SK-N-SH (cell line): ENCODE data around the gene SPIRE1. TPM values are rescaled to one million over a fixed set of nuclear protein-coding genes. Genes with fewer than 3 reads are reported as not detected.

Experiments used
- CTCF ChIA-PET: fragments of 300-600, 350-600 bp; formaldehyde crosslinking; extraction: SDS; loops from one replicate; lab custom pipeline; 2021; lab: Yijun Ruan, JAX
- POLR2A ChIA-PET: fragments of 350-600 bp; sonication (Branson Sonifier 250); formaldehyde crosslinking; extraction: SDS; loops from one replicate; lab custom pipeline; 2020; ENCODE audit warnings: antibody characterized with exemption, inconsistent platforms; lab: Yijun Ruan, JAX
- DNase-seq: peaks from one replicate; pipeline ENCODE4 v3.0.0; 2012
- H2AFZ ChIP-seq: fragments of 200-600 bp; sonication (generic); 2 replicates; pipeline ENCODE4 v1.8.1; 2016; ENCODE audit warnings: antibody characterized with exemption, mild to moderate bottlenecking, low read depth
- H3F3A ChIP-seq: fragments of 200-600 bp; sonication (generic); replicated peaks from 2 replicates; pipeline ENCODE3; 2016; ENCODE audit warnings: antibody characterized with exemption, mild to moderate bottlenecking; ENCODE audit not compliant: insufficient read depth
- H3K27ac ChIP-seq, 2 experiments: fragments of 200-500 bp in 1 of 2; fragments of 200-600 bp in 1 of 2; sonication (Bioruptor generic) in 1 of 2; sonication (generic), shearing (Covaris generic) in 1 of 2; 2 replicates each; pipeline versions ENCODE4 v1.5.1 to v1.6.1; 2014 to 2016; ENCODE audit warnings: low read depth in 2 of 2, inconsistent platforms in 1 of 2, low read length in 1 of 2, mild to moderate bottlenecking in 1 of 2, mixed read lengths in 1 of 2
- H3K27me3 ChIP-seq: fragments of 200-600 bp; sonication (generic), shearing (Covaris generic); 2 replicates; pipeline ENCODE4 v1.6.1; 2016; ENCODE audit warnings: mixed run types; ENCODE audit not compliant: insufficient read depth
- H3K36me3 ChIP-seq, 2 experiments: fragments of 200-500 bp in 1 of 2; fragments of 200-600 bp in 1 of 2; sonication (Bioruptor generic) in 1 of 2; sonication (generic) in 1 of 2; replicated peaks in 1 of 2; 2 replicates each; pipeline versions ENCODE3 to v1.5.1; 2014 to 2016; ENCODE audit warnings: low read length in 1 of 2, mild to moderate bottlenecking in 1 of 2; ENCODE audit not compliant: insufficient read depth in 2 of 2, control insufficient read depth in 1 of 2
- H3K4me1 ChIP-seq, 2 experiments: fragments of 200-500 bp in 1 of 2; fragments of 200-600 bp in 1 of 2; sonication (Bioruptor generic) in 1 of 2; sonication (generic), shearing (Covaris generic) in 1 of 2; 2 replicates each; pipeline versions ENCODE4 v1.5.1 to v1.6.1; 2014 to 2016; ENCODE audit warnings: low read depth in 1 of 2, low read length in 1 of 2, mixed run types in 1 of 2; ENCODE audit not compliant: insufficient read depth in 2 of 2, control insufficient read depth in 1 of 2
- H3K4me2 ChIP-seq: fragments of 200-600 bp; sonication (generic), shearing (Covaris generic); 2 replicates; pipeline ENCODE4 v1.6.1; 2017; ENCODE audit warnings: mixed run types
- H3K4me3 ChIP-seq, 2 experiments: fragments of 200-500 bp in 1 of 2; fragments of 200-600 bp in 1 of 2; sonication (Bioruptor generic) in 1 of 2; sonication (generic), shearing (Covaris generic) in 1 of 2; 2 replicates each; pipeline versions ENCODE4 v1.5.1 to v1.8.1; 2014 to 2016; ENCODE audit warnings: low read depth in 2 of 2, inconsistent platforms in 1 of 2, low read length in 1 of 2, mild to moderate bottlenecking in 1 of 2, mixed read lengths in 1 of 2, moderate library complexity in 1 of 2
- H3K79me2 ChIP-seq: fragments of 200-600 bp; sonication (generic); 2 replicates; pipeline ENCODE4 v1.8.1; 2017; ENCODE audit warnings: mild to moderate bottlenecking; ENCODE audit not compliant: insufficient read depth
- H3K9ac ChIP-seq: fragments of 200-600 bp; sonication (generic); 2 replicates; pipeline ENCODE4 v1.6.1; 2017; ENCODE audit warnings: mixed run types
- H3K9me2 ChIP-seq: fragments of 200-600 bp; sonication (generic); 2 replicates; pipeline ENCODE4 v1.6.1; 2017; ENCODE audit warnings: mixed run types
- H3K9me3 ChIP-seq: fragments of 200-600 bp; sonication (generic); 2 replicates; pipeline ENCODE4 v1.6.1; 2017; ENCODE audit warnings: mixed run types, mild to moderate bottlenecking, moderate library complexity
- H4K20me1 ChIP-seq: fragments of 200-600 bp; sonication (generic); 2 replicates; pipeline ENCODE4 v1.6.1; 2017; ENCODE audit warnings: mild to moderate bottlenecking, mixed run types; ENCODE audit not compliant: insufficient read depth
- FOSL2 ChIP-seq: IDR thresholded peaks from 2 replicates; pipeline ENCODE4 v1.4.0; 2012; ENCODE audit warnings: low read depth, mild to moderate bottlenecking, moderate library complexity, borderline replicate concordance
- IRF3 ChIP-seq: fragments of 150-350 bp; IDR thresholded peaks from 2 replicates; pipeline ENCODE4 v1.6.1; 2016; ENCODE audit warnings: mild to moderate bottlenecking, low read depth, low read length
- JUND ChIP-seq: IDR thresholded peaks from 2 replicates; pipeline ENCODE4 v1.4.0; 2012
- REST ChIP-seq: IDR thresholded peaks from 2 replicates; pipeline ENCODE4 v1.6.1; 2012; ENCODE audit warnings: mild to moderate bottlenecking, low read depth, low read length, moderate library complexity
- RXRA ChIP-seq: IDR thresholded peaks from 2 replicates; pipeline ENCODE4 v1.4.0; 2012; ENCODE audit warnings: low read depth, mild to moderate bottlenecking, borderline replicate concordance
- SMC3 ChIP-seq: IDR thresholded peaks from 2 replicates; pipeline ENCODE4 v1.6.1; 2012; ENCODE audit warnings: low read depth, low read length, improper control_type of control experiment
- TEAD4 ChIP-seq: IDR thresholded peaks from 2 replicates; pipeline ENCODE4 v1.4.0; 2012; ENCODE audit warnings: mild to moderate bottlenecking, borderline replicate concordance; ENCODE audit not compliant: insufficient read depth
- WGBS: methylation state at CpG from one replicate; pipeline ENCODE4 v1.1.6; 2017; ENCODE audit warnings: low lambda C conversion rate; 5-methylcytosine and 5-hydroxymethylcytosine counted together
- polyA plus RNA-seq, 3 experiments: library from polyadenylated mRNA; depleted of rRNA; stranded (reverse); fragments of >200 nt; gene quantifications; 2 replicates each; pipeline ENCODE4 v1.2.3, GENCODE V29; 2012
- TF ChIP-seq, protein P1 (sequence below): fragments of 200-600 bp; sonication (generic); IDR thresholded peaks from 2 replicates; pipeline ENCODE4 v1.6.1; 2017; ENCODE audit warnings: antibody characterized with exemption, mild to moderate bottlenecking, moderate library complexity
- TF ChIP-seq, protein P2 (sequence below): IDR thresholded peaks from 2 replicates; pipeline ENCODE4; 2012

The SPIRE1 gene
- polyA plus RNA-seq, 1 of the 3 experiments (the other 2 are of a cell fraction), result 6.7 TPM

DNA sequence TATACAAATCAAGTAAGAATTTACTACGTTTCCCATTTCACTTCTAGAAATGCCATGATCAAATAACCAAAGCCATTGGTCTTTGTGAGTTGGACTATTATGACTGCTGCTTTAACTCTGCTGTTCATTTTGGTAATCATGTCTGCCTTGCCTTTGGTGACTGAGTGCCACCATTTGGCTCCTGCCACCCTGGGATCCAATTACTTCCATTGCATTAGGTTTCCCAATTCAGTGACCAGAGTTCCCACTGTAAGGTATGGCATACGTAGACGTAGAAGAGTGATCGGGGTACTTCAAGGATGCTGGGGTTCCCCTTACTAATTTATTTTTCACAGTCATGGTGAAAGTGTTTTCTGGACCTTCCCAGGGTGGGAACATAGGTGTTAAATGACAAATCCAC lies 90.1 kb downstream of the SPIRE1 start (continued):
- TF ChIP-seq IRF3, result no peak
- TF ChIP-seq RXRA, result no peak
- TF ChIP-seq, protein P1, sequence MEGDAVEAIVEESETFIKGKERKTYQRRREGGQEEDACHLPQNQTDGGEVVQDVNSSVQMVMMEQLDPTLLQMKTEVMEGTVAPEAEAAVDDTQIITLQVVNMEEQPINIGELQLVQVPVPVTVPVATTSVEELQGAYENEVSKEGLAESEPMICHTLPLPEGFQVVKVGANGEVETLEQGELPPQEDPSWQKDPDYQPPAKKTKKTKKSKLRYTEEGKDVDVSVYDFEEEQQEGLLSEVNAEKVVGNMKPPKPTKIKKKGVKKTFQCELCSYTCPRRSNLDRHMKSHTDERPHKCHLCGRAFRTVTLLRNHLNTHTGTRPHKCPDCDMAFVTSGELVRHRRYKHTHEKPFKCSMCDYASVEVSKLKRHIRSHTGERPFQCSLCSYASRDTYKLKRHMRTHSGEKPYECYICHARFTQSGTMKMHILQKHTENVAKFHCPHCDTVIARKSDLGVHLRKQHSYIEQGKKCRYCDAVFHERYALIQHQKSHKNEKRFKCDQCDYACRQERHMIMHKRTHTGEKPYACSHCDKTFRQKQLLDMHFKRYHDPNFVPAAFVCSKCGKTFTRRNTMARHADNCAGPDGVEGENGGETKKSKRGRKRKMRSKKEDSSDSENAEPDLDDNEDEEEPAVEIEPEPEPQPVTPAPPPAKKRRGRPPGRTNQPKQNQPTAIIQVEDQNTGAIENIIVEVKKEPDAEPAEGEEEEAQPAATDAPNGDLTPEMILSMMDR, result no peak
- TF ChIP-seq TEAD4, result no peak
- no peak for TF ChIP-seq FOSL2
- no peak for TF ChIP-seq JUND

GRCh38 chr18:12564861-12565260 lies 93.0 kb downstream of the SPIRE1 start:
- Histone ChIP-seq H3K9ac (no peak overlapping the region), H3K4me1 (no peaks in the 10 kb centered on the region), H3K27me3 (no peaks in the 10 kb centered on the region), H3F3A (no peaks in the 10 kb centered on the region), H3K27ac (no peak overlapping the region), H3K9me2 (no peaks in the 10 kb centered on the region), H2AFZ (no peak overlapping the region), H3K9me3 (no peaks in the 10 kb centered on the region), H3K4me2 (no peak overlapping the region), H4K20me1 (peaks cover 7% of the 10 kb centered on the region), H3K4me3 (no peak overlapping the region), H3K79me2 (peaks cover 64% of the 10 kb centered on the region), H3K36me3 (no peaks in the 10 kb centered on the region)
- TF ChIP-seq REST (no peak), SMC3 (no peak)
- TF ChIP-seq, protein P2, sequence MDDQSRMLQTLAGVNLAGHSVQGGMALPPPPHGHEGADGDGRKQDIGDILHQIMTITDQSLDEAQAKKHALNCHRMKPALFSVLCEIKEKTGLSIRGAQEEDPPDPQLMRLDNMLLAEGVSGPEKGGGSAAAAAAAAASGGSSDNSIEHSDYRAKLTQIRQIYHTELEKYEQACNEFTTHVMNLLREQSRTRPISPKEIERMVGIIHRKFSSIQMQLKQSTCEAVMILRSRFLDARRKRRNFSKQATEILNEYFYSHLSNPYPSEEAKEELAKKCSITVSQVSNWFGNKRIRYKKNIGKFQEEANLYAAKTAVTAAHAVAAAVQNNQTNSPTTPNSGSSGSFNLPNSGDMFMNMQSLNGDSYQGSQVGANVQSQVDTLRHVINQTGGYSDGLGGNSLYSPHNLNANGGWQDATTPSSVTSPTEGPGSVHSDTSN, result no peak
- 100% methylated on average over 1 of the region's 1 CpG for WGBS
- ChIA-PET CTCF (no interaction called here), POLR2A (no interaction called here)
- DNase-seq, result no peak
